Activated effector memory CD4-positive, alpha-beta T cell treated with Interleukin-2 at 50 U/mL for 16 hours (primary cell): ENCODE data around the gene BRAF.
"Not testable (repeated sequence)": the region's sequence is repeated elsewhere in the genome, so short reads cannot be mapped to it uniquely, and the experiment has no call there.

ENCODE experiments used
- DNase-seq: peaks from one replicate; pipeline ENCODE4 v3.0.0-alpha.2; 2020

The BRAF gene

GRCh38 chr7:140676306-140676705 lies 248.4 kb downstream of the BRAF start:
- no peak for DNase-seq

- DNase-seq: no peak
These were observed 249.0 kb downstream of the BRAF start for GRCh38 chr7:140675726-140676125.

GRCh38 chr7:140674899-140675701 lies 249.6 kb downstream of the BRAF start:
- DNase-seq: no peak

- no peak for DNase-seq
These were observed 250.4 kb downstream of the BRAF start for GRCh38 chr7:140674356-140674800.

GRCh38 chr7:140673774-140674155 lies 251.0 kb downstream of the BRAF start:
- DNase-seq: no peak

GRCh38 chr7:140673063-140673773 lies 251.5 kb downstream of the BRAF start:
- DNase-seq: peak; percentile 64

- peak; percentile 59 for DNase-seq
These were observed 252.2 kb downstream of the BRAF start, which contains the start of gene ADCK2 for GRCh38 chr7:140672382-140673062. Gene ADCK2 (plus strand): TSS chr7:140672945. CDS start chr7:140673331, 386 bp downstream.

GRCh38 chr7:140671966-140672365 lies 252.8 kb downstream of the BRAF start:
- no peak for DNase-seq

GRCh38 chr7:140670343-140670935 lies 254.3 kb downstream of the BRAF start:
- no peak for DNase-seq

- not testable (repeated sequence) for DNase-seq
These were observed 254.9 kb downstream of the BRAF start for GRCh38 chr7:140669862-140670261.

GRCh38 chr7:140669352-140669751 lies 255.4 kb downstream of the BRAF start:
- DNase-seq: no peak
